Measurements from ENCODE around the gene ADORA1.
A peak's percentile ranks its signal among the peaks of the same experiment; 100 is the strongest.

ADORA1 gene

DNA sequence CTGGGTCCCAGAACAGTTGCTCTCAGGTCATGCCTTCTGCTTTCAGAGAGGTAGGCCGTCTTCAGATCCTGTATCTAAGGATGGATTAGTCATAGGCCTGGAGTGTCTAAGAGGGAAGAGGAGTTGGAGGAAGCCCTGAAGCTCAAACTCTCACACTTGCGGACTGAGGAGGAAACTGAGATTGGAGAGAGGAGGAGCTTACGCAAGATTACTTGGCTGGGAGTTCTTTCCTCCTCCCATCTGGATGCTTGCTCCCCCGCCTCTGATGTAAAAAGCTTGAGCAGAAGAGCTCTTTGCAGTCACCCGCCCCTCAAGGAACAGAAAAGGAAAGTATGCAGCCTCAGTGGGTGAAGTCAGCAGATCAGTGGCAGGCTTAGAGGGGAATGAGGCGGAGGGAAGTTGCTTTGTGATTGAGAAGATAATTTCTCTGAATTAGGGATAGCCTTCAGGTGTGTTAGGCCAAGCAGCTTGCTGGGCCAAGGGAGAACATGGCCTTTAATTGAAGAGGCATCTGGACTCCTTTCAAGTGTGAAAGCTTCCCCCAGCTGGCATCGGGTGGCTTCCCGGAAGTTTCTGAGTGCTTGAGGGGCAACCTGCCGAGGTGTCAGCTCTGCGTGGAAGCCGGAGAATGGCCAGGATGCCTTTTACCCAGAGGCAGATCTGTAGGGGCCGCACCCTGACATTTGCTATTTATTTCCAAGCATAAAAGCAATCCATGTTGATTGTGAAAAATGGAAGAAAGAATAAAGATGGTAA is 6.6 kb downstream of the ADORA1 start:
- Histone ChIP-seq H3K9ac (ENCODE audit: low read depth, low read length) (no peak overlapping the region), H4K20me1 (ENCODE audit: insufficient read depth, low read length) (peaks cover 3% of the 10 kb centered on the region; the same call in 1 of the 2 replicates), H3K36me3 (ENCODE audit: insufficient read depth, low read length) (no peaks in the 10 kb centered on the region), H3K79me2 (ENCODE audit: insufficient read depth, low read length) (no peaks in the 10 kb centered on the region), H3K27me3 (ENCODE audit: insufficient read depth, low read length, poor library complexity) (peaks cover 36% of the 10 kb centered on the region), H3K9me3 (ENCODE audit: insufficient read depth, low read length, severe bottlenecking) (no peaks in the 10 kb centered on the region), H2AFZ (ENCODE audit: low read depth, low read length) (no peak overlapping the region), H3K4me2 (ENCODE audit: insufficient read depth, low read length) (no peak overlapping the region), H3K4me1 (ENCODE audit: insufficient read depth, low read length) (no peaks in the 10 kb centered on the region), H3K4me3 (ENCODE audit: low read depth in 1 of 2, low read length in 2 of 2) (no peak overlapping the region), H3K27ac (ENCODE audit: low read length) (no peak overlapping the region)
- TF ChIP-seq EZH2 (IDR thresholded peaks at IDR 0.05; ENCODE audit: borderline replicate concordance, low read depth, low read length, severe bottlenecking), result no peak
- TF ChIP-seq, protein P1, sequence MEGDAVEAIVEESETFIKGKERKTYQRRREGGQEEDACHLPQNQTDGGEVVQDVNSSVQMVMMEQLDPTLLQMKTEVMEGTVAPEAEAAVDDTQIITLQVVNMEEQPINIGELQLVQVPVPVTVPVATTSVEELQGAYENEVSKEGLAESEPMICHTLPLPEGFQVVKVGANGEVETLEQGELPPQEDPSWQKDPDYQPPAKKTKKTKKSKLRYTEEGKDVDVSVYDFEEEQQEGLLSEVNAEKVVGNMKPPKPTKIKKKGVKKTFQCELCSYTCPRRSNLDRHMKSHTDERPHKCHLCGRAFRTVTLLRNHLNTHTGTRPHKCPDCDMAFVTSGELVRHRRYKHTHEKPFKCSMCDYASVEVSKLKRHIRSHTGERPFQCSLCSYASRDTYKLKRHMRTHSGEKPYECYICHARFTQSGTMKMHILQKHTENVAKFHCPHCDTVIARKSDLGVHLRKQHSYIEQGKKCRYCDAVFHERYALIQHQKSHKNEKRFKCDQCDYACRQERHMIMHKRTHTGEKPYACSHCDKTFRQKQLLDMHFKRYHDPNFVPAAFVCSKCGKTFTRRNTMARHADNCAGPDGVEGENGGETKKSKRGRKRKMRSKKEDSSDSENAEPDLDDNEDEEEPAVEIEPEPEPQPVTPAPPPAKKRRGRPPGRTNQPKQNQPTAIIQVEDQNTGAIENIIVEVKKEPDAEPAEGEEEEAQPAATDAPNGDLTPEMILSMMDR (IDR thresholded peaks at IDR 0.05; ENCODE audit: borderline replicate concordance, extremely low read depth, low read length, poor library complexity, severe bottlenecking), result no peak
- no peak for DNase-seq
- no peak for ATAC-seq (ENCODE audit: insufficient read depth, low read depth)

DNA sequence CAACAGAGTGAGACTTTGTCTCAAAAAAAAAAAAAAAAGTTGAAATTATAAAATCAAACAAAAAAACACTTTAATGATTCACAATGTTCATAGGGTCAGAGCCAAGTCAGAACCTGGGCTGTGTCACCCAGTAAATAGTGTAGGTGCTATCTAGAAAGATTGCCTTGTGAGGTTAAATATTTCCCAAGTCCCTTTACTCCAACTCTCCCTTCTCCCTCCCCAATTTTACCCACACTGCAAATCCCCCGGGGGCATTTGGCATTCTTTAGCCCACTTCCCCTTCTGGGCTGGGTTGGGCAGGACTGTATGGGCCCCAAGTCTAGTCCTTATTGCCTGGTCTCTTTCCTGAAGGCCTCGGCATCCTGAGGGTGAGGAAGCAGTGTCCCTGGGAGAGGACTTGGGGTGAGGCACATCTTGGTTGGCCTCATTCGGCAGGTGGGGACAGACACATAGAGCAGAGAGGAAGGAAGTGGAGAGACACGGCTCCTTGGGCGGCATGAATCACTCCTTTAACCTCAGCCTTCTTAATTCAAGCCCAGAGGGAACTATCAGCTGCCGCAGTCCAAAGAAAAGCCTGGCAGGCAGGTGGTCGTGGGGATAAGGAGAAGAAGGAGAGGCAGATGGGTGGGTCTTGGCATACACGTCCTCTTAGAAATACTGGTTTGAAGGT is 8.2 kb downstream of the ADORA1 start:
- Histone ChIP-seq H3K4me1 (ENCODE audit: insufficient read depth, low read length) (no peaks in the 10 kb centered on the region), H3K79me2 (ENCODE audit: insufficient read depth, low read length) (no peaks in the 10 kb centered on the region), H3K36me3 (ENCODE audit: insufficient read depth, low read length) (no peaks in the 10 kb centered on the region), H4K20me1 (ENCODE audit: insufficient read depth, low read length) (no peaks in the 10 kb centered on the region; the same call in 1 of the 2 replicates), H3K27ac (ENCODE audit: low read length) (no peak overlapping the region), H3K9ac (ENCODE audit: low read depth, low read length) (no peak overlapping the region), H2AFZ (ENCODE audit: low read depth, low read length) (no peak overlapping the region), H3K4me2 (ENCODE audit: insufficient read depth, low read length) (no peak overlapping the region), H3K27me3 (ENCODE audit: insufficient read depth, low read length, poor library complexity) (peaks cover 50% of the 10 kb centered on the region), H3K4me3 (ENCODE audit: low read depth in 1 of 2, low read length in 2 of 2) (no peak overlapping the region), H3K9me3 (ENCODE audit: insufficient read depth, low read length, severe bottlenecking) (no peaks in the 10 kb centered on the region)
- no peak for DNase-seq
- ATAC-seq (ENCODE audit: insufficient read depth, low read depth), result no peak
- no peak for TF ChIP-seq EZH2 (IDR thresholded peaks at IDR 0.05; ENCODE audit: borderline replicate concordance, low read depth, low read length, severe bottlenecking)
- TF ChIP-seq, protein P1 (IDR thresholded peaks at IDR 0.05; ENCODE audit: borderline replicate concordance, extremely low read depth, low read length, poor library complexity, severe bottlenecking), result no peak

DNA sequence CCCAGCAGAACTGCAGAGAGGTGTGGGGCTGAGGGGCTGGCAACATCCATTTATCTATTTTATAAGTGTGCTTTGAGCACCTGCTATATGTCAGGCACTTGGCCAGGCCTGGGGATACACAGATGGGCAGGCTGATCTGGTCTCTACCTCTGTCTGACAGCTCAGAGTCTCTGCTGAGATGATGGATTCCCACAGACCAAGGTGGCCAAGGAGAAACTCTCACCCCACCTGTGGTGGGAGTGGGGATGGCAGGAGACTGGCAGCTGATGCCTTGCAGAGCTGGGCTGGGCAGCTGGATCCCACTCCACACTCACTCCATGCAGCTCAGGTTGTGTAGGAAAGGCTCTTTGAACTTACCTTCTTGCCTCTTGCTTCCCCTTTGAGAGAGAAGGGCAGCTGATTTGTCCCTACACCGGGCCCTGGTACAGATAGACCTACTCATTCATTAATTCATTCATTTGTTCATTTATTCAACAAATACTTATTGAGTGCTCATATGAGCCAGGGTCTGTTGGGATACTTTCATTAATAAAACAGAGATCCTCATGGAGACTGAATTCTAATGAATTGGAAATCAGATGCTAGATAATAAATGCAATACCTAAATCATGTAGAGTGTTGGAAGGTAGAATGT is 9.0 kb downstream of the ADORA1 start:
- Histone ChIP-seq H3K36me3 (ENCODE audit: insufficient read depth, low read length) (no peaks in the 10 kb centered on the region), H3K4me2 (ENCODE audit: insufficient read depth, low read length) (no peak overlapping the region), H3K9ac (ENCODE audit: low read depth, low read length) (no peak overlapping the region), H3K4me1 (ENCODE audit: insufficient read depth, low read length) (no peaks in the 10 kb centered on the region), H3K27me3 (ENCODE audit: insufficient read depth, low read length, poor library complexity) (peaks cover 51% of the 10 kb centered on the region), H3K9me3 (ENCODE audit: insufficient read depth, low read length, severe bottlenecking) (no peaks in the 10 kb centered on the region), H3K4me3 (ENCODE audit: low read depth in 1 of 2, low read length in 2 of 2) (no peak overlapping the region), H3K79me2 (ENCODE audit: insufficient read depth, low read length) (no peaks in the 10 kb centered on the region), H2AFZ (ENCODE audit: low read depth, low read length) (no peak overlapping the region), H4K20me1 (ENCODE audit: insufficient read depth, low read length) (no peaks in the 10 kb centered on the region; the same call in 1 of the 2 replicates), H3K27ac (ENCODE audit: low read length) (no peak overlapping the region)
- ATAC-seq (ENCODE audit: insufficient read depth, low read depth) (peak; percentile 47; the same call in 1 of the 3 replicates), DNase-seq (no peak)
- no peak for TF ChIP-seq EZH2 (IDR thresholded peaks at IDR 0.05; ENCODE audit: borderline replicate concordance, low read depth, low read length, severe bottlenecking)
- TF ChIP-seq, protein P1 (IDR thresholded peaks at IDR 0.05; ENCODE audit: borderline replicate concordance, extremely low read depth, low read length, poor library complexity, severe bottlenecking), result peak; percentile 17
